ENCODE results near the gene FANCI.
A peak's percentile ranks its signal among the peaks of the same experiment; 100 is the strongest.

FANCI gene

GRCh38 chr15:89349206-89349558, 105.4 kb downstream of the FANCI start:
- in situ Hi-C loops (cut with MboI; ENCODE audit: low pct_unique_long_range_greater_than_20kb, low sequenced_read_pairs), result no loop called here
- no peak for DNase-seq

GRCh38 chr15:89352476-89352875, 108.7 kb downstream of the FANCI start:
- DNase-seq, result no peak
- in situ Hi-C loops (cut with MboI; ENCODE audit: low pct_unique_long_range_greater_than_20kb, low sequenced_read_pairs), result no loop called here

DNA sequence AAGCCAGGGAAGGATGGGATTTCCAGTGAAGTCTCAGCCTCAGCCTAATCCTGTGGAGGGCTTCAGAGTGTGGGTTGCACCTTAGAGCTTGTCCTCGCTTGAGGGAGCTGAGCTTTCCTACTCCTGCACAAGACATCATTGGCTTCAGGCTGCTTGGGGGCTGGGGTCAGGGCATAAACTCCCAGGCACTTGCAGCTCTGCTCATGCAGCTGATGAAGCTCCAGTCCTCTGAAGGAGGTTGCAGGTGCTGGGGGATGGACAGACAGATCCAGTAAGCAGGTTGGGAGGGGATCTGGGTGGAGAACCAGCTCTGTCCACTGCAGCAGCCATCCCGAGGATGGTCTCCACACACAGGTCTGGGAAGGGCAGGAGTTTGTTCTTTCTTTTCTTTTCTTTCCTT, 110.2 kb downstream of the FANCI start:
- in situ Hi-C loops (cut with MboI; ENCODE audit: low pct_unique_long_range_greater_than_20kb, low sequenced_read_pairs), result no loop called here
- no peak for DNase-seq

GRCh38 chr15:89356634-89357298, 113.0 kb downstream of the FANCI start:
- no peak for DNase-seq
- in situ Hi-C loops (cut with MboI; ENCODE audit: low pct_unique_long_range_greater_than_20kb, low sequenced_read_pairs), result no loop called here

DNA sequence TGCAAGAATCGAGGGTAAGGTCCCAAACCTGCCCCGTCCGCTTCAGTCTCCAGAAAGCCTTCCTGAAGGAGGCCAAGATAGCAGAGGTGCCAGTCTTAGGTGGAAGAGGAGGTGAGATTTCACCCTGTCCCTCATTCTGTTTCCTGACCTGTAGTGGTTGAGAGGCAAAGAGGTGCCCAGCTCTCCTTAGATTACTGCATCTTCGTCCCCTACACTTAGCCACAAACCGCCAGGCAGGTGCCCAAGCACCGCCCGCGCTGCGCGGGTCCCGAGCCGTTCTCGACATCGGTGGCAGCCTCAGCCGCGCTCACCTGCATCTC, 114.6 kb downstream of the FANCI start:
- in situ Hi-C loops (cut with MboI; ENCODE audit: low pct_unique_long_range_greater_than_20kb, low sequenced_read_pairs), result no loop called here
- no peak for DNase-seq

DNA sequence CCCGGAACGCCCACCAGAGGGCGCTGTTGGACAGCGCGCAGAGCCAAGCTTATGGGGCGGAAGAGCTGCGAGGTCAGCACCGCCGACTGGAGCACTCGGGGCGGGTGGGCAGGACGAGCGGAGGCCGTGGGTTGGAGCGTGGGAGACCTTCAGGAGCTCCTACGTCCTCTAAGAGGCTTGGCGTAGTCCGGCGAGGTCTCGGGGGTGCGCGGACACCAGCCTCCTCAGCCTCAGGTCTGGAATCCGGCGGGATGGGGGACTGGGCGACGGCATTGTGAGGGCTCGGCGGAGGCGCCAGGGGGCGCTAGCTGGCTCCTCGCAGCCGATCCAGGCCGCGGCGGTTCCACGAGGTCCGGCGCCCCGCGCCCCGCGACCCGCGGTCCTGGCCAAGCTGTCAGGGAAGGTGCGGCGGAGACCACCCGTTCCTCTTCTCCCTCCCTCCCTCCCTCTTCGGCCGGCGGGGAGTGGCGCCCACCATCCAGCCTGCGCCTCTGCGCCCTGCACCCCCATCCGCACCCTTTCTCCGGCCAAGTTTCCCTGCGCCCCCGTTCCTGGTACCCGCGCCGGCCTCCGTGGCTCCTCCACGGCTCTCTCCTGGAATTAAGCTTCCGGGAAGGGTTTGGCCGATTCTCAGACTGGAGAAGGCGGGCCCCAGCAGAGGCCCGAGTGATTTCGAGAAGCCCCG, 115.1 kb downstream of the FANCI start:
- in situ Hi-C loops (cut with MboI; ENCODE audit: low pct_unique_long_range_greater_than_20kb, low sequenced_read_pairs), result no loop called here
- DNase-seq, result peak; percentile 91

DNA sequence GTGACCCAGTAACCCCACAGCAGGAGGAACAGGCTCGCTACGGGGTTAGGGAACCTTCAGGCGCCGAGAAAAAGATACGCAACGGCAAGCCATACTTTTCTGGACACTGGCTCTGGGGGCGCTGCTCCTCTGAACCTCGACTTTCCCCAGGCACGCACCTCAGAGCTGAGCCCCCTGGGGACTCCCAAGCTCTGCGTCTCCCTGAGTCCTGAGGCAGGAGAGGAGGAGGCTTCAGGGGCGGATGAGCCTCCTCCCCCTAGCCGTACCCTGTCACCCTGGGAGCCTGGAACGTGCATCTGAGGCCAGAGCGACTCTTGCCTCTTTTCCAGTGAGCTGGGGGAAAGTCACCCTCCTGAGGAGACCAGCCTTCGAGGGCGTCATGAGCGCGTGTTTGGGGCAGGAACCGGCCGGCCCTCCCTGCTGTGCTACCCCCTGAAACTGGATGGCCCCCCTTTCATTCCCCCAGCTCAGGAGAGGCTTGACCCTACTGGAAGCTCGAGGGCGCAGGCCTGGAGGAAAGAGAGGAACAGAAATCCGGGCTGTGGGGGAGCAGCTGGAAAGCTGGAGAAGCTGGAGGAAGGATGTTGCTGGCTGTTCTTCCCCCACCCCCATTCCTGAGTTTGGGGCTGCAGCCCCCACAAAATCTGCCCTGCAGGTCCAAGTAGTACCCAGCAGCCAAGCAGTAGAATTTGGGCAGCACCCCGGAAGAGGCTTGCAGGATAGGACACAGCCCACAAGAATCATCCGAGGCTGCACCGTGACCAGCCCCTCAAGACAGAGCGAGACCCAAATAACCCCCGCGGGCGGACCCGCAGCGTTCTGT, 115.9 kb downstream of the FANCI start:
- in situ Hi-C loops (cut with MboI; ENCODE audit: low pct_unique_long_range_greater_than_20kb, low sequenced_read_pairs), result no loop called here
- no peak for DNase-seq

- in situ Hi-C loops (cut with MboI; ENCODE audit: low pct_unique_long_range_greater_than_20kb, low sequenced_read_pairs), result no loop called here
- peak; percentile 72 for DNase-seq
Measured at GRCh38 chr15:89360294-89360971, 116.7 kb downstream of the FANCI start.

DNA sequence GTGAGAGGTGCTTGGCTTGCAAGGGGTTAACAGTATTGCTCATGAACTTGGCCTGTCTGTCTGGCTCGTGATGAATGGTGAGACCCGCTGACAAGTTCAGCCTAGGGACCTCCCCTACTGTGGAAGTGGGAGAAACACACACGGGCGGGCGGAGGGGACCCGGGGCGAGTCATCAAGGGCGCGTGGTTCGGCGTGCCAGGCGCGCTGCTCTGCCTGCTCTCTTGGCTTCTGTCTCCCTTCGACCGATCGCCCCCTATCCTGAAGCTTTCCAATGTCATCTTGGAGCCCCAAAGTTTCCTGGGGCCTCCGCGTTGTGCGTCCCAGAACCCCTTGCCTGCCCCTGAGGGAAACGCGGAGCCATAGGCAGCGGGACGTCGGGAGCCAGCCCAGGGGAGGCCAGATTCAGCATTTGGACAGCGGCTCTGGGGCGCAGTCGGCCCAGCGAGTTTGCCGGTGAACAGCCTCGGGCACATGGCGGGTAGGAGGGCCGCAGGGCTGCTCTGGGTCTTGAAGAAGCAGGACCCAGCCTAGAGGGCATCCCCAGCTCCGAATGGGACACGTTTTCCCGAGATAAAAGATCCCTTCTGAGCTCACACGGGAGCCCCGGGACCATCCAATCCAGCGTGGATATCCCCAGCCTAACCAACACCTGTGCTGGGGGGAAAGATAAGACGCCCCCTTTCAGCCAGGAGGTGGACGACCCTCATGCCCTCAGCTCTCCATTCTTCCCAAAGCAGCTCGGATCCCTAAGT, 117.8 kb downstream of the FANCI start:
- peak; percentile 70 for DNase-seq
- in situ Hi-C loops (cut with MboI; ENCODE audit: low pct_unique_long_range_greater_than_20kb, low sequenced_read_pairs), result no loop called here

- in situ Hi-C loops (cut with MboI; ENCODE audit: low pct_unique_long_range_greater_than_20kb, low sequenced_read_pairs), result no loop called here
Measured at GRCh38 chr15:89362203-89363101, 118.7 kb downstream of the FANCI start.

DNA sequence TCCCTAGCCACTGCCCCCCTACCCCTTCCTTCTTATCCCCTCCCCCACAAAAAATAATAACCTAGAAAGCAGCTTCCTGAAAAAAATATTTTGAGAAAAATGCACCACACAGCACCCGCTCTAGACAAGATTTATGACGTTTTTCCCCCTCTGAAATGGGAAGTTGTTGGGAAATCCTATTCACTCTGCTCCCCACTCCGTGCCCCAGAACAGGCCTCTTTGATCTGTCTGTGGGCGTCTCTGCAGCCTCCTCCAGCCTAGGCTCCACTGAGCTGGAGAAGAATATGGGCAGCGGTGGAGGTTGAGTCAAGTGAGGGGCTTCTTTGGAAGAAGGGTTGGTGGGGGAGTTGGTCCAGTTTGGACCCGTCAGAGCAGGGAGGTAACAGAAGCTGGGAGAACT, 119.4 kb downstream of the FANCI start:
- in situ Hi-C loops (cut with MboI; ENCODE audit: low pct_unique_long_range_greater_than_20kb, low sequenced_read_pairs), result no loop called here

More at GRCh38 chr15:89362203-89363101, 118.7 kb downstream of the FANCI start:
- no peak for DNase-seq

GRCh38 chr15:89363770-89364169, 120.0 kb downstream of the FANCI start:
- in situ Hi-C loops (cut with MboI; ENCODE audit: low pct_unique_long_range_greater_than_20kb, low sequenced_read_pairs), result no loop called here
- no peak for DNase-seq

More for the DNA sequence above, 119.4 kb downstream of the FANCI start:
- DNase-seq, result peak; percentile 38

DNA sequence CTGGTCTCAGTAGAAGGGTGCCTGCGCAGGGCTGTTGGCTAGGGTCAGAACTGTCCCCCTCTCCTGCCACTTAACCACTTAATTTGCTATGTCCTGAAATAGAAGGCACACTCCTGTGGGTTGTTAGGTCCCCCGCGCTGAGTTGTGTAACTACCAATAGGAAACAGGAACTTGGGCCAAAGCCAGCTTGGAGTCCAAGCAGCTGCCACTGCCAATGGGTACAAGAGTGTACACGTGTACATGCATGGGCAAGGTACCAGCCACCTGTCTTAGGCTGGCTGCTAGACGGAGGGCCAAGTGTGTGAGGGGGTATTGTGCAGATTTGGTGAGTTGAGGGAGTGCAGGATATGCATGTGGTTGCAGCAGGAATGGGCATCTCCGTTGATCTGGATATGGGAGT, 120.6 kb downstream of the FANCI start:
- in situ Hi-C loops (cut with MboI; ENCODE audit: low pct_unique_long_range_greater_than_20kb, low sequenced_read_pairs), result no loop called here
- DNase-seq, result peak; percentile 79

GRCh38 chr15:89364741-89365450, 121.1 kb downstream of the FANCI start:
- no peak for DNase-seq
- in situ Hi-C loops (cut with MboI; ENCODE audit: low pct_unique_long_range_greater_than_20kb, low sequenced_read_pairs), result no loop called here

DNA sequence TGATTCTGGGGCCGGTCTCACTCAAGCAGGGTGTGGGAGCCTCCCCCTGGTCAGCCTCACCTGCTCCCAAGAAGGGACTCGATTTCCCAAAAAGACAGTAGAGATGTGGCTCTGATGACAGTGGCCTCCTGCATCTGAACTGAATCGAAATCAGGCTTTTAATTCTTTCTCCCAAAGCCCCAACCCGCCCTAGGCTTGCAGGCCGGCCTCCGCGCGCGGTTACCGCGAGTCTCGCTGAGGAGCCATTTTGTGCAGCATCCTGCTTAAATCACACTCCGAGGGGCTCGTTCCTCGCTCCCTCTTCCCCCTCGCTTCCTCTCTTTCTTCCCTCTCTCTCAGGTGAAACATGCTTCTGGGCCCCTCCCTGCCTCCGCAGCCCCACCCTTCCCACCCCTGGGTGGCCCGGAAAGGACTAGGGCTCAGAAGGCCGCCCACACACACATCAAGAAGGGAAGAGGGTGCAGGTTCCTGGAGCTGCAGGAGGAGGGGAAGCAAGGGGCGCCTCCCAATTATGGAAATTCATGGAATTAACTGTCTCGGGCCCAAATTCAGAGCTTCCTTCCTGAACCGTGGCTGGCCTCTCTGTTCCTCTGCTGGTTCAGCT, 121.8 kb downstream of the FANCI start:
- DNase-seq, result no peak
- in situ Hi-C loops (cut with MboI; ENCODE audit: low pct_unique_long_range_greater_than_20kb, low sequenced_read_pairs), result no loop called here
